ENCODE measurements around the gene ACAT2. TPM values are rescaled to one million over a fixed set of nuclear protein-coding genes. Genes with fewer than 3 reads are reported as not detected.
"Not testable (repeated sequence)": the region's sequence is repeated elsewhere in the genome, so short reads cannot be mapped to it uniquely, and the experiment has no call there.

The ACAT2 gene
- total RNA-seq, 1 donor from 2014 or later = 92.5 TPM

GRCh38 chr6:159746759-159747158 lies 15.1 kb upstream of the ACAT2 start:
- Histone ChIP-seq H3K4me2 (no peak overlapping the region), H3K9me3 (ENCODE audit: low read depth) (no peaks in the 10 kb centered on the region), H4K20me1 (ENCODE audit: low read depth) (peaks cover 60% of the 10 kb centered on the region), H3K27me3 (no peaks in the 10 kb centered on the region), H3K36me3 (peaks cover 61% of the 10 kb centered on the region), H3K79me2 (ENCODE audit: low read depth) (peaks cover 92% of the 10 kb centered on the region), H2AFZ (replicated peaks) (no peak overlapping the region), H3F3A (ENCODE audit: low read depth) (peaks cover 4% of the 10 kb centered on the region), H3K27ac (no peak overlapping the region), H3K4me3 (no peak overlapping the region), H3K9ac (no peak overlapping the region), H3K4me1 (no peaks in the 10 kb centered on the region)
- DNase-seq (ENCODE audit: low spot score) = no peak
- no peak overlapping the region for H3K27ac Mint-ChIP-seq
- peaks cover 40% of the 10 kb centered on the region for H3K36me3 Mint-ChIP-seq
- H3K4me1 Mint-ChIP-seq = no peaks in the 10 kb centered on the region
- H3K9me3 Mint-ChIP-seq = no peaks in the 10 kb centered on the region
- no peaks in the 10 kb centered on the region for H3K27me3 Mint-ChIP-seq (ENCODE audit: insufficient read depth, low read depth)
- no peak overlapping the region for H3K4me3 Mint-ChIP-seq
- TF ChIP-seq, protein P1, sequence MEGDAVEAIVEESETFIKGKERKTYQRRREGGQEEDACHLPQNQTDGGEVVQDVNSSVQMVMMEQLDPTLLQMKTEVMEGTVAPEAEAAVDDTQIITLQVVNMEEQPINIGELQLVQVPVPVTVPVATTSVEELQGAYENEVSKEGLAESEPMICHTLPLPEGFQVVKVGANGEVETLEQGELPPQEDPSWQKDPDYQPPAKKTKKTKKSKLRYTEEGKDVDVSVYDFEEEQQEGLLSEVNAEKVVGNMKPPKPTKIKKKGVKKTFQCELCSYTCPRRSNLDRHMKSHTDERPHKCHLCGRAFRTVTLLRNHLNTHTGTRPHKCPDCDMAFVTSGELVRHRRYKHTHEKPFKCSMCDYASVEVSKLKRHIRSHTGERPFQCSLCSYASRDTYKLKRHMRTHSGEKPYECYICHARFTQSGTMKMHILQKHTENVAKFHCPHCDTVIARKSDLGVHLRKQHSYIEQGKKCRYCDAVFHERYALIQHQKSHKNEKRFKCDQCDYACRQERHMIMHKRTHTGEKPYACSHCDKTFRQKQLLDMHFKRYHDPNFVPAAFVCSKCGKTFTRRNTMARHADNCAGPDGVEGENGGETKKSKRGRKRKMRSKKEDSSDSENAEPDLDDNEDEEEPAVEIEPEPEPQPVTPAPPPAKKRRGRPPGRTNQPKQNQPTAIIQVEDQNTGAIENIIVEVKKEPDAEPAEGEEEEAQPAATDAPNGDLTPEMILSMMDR (IDR thresholded peaks at IDR 0.05) = no peak
- TF ChIP-seq EZH2phosphoT487 (IDR thresholded peaks at IDR 0.05) (no peak), EZH2 (IDR thresholded peaks at IDR 0.05) (no peak)

GRCh38 chr6:159748127-159748526 lies 13.7 kb upstream of the ACAT2 start:
- peaks cover 92% of the 10 kb centered on the region for H3K79me2 ChIP-seq (ENCODE audit: low read depth)
- H3K9me3 ChIP-seq (ENCODE audit: low read depth); H3K4me2 ChIP-seq: not testable (repeated sequence)

DNA sequence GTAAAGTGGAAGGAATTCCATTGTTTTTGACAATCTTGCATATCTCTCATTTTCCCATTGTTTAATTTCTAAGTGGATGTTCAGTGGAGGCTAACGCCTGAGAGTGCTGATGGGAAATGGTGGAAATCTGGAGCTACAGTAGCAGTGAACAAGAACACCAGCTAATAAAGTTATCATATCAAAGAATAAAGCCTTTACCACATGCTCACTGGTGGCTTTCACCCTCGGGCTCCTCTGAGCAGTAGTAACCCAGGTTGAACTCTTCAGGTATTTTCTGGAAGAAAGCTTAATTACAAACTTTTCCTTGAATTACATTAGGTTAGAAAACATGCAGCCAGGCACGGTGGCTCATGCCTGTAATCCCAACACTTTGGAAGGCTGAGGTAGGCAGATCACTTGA lies 10.4 kb upstream of the ACAT2 start:
- TF ChIP-seq EZH2phosphoT487 (IDR thresholded peaks at IDR 0.05) = no peak
- TF ChIP-seq, protein P1 (IDR thresholded peaks at IDR 0.05) = no peak
- no peak for TF ChIP-seq EZH2 (IDR thresholded peaks at IDR 0.05)
- no peaks in the 10 kb centered on the region for H3K4me1 Mint-ChIP-seq

More at GRCh38 chr6:159748127-159748526, 13.7 kb upstream of the ACAT2 start:
- peaks cover 36% of the 10 kb centered on the region for H3K36me3 Mint-ChIP-seq
- Histone ChIP-seq H4K20me1 (ENCODE audit: low read depth) (peaks cover 51% of the 10 kb centered on the region), H3K36me3 (peaks cover 48% of the 10 kb centered on the region)
- H3K27ac Mint-ChIP-seq; DNase-seq (ENCODE audit: low spot score); H3K4me1 ChIP-seq; H3K4me3 ChIP-seq; H3K9ac ChIP-seq; H3K4me1 Mint-ChIP-seq; H3K4me3 Mint-ChIP-seq; H3K27me3 ChIP-seq; H2AFZ ChIP-seq (replicated peaks); H3K9me3 Mint-ChIP-seq; H3K27me3 Mint-ChIP-seq (ENCODE audit: insufficient read depth, low read depth); H3K27ac ChIP-seq; H3F3A ChIP-seq (ENCODE audit: low read depth): not testable (repeated sequence)

GRCh38 chr6:159753081-159753872 lies 8.6 kb upstream of the ACAT2 start:
- Histone ChIP-seq H3K9me3 (ENCODE audit: low read depth) (no peaks in the 10 kb centered on the region), H3K4me1 (no peaks in the 10 kb centered on the region), H3K27me3 (no peaks in the 10 kb centered on the region), H2AFZ (replicated peaks) (no peak overlapping the region), H3K9ac (no peak overlapping the region), H3K36me3 (peaks cover 35% of the 10 kb centered on the region), H3K79me2 (ENCODE audit: low read depth) (peaks cover 51% of the 10 kb centered on the region), H3K4me2 (no peak overlapping the region), H3F3A (ENCODE audit: low read depth) (peaks cover 52% of the 10 kb centered on the region), H3K27ac (no peak overlapping the region), H4K20me1 (ENCODE audit: low read depth) (peaks cover 15% of the 10 kb centered on the region), H3K4me3 (no peak overlapping the region)
- no peaks in the 10 kb centered on the region for H3K9me3 Mint-ChIP-seq
- peaks cover 41% of the 10 kb centered on the region for H3K36me3 Mint-ChIP-seq
- H3K27ac Mint-ChIP-seq = no peak overlapping the region
- H3K4me3 Mint-ChIP-seq = no peak overlapping the region
- H3K4me1 Mint-ChIP-seq = no peaks in the 10 kb centered on the region
- TF ChIP-seq EZH2 (IDR thresholded peaks at IDR 0.05) (no peak), EZH2phosphoT487 (IDR thresholded peaks at IDR 0.05) (no peak)
- TF ChIP-seq, protein P1 (IDR thresholded peaks at IDR 0.05) = no peak
- peaks cover 2% of the 10 kb centered on the region for H3K27me3 Mint-ChIP-seq (ENCODE audit: insufficient read depth, low read depth)
- DNase-seq (ENCODE audit: low spot score) = no peak

More for the DNA sequence above, 10.4 kb upstream of the ACAT2 start:
- H3K9me3 Mint-ChIP-seq = no peaks in the 10 kb centered on the region
- peaks cover 29% of the 10 kb centered on the region for H4K20me1 ChIP-seq (ENCODE audit: low read depth)
- H3K27me3 Mint-ChIP-seq (ENCODE audit: insufficient read depth, low read depth) = peaks cover 2% of the 10 kb centered on the region
- no peak overlapping the region for H3K27ac Mint-ChIP-seq
- peaks cover 35% of the 10 kb centered on the region for H3F3A ChIP-seq (ENCODE audit: low read depth)
- peaks cover 36% of the 10 kb centered on the region for H3K36me3 Mint-ChIP-seq
- H3K4me1 ChIP-seq = no peaks in the 10 kb centered on the region
- DNase-seq (ENCODE audit: low spot score) = no peak
- peaks cover 44% of the 10 kb centered on the region for H3K36me3 ChIP-seq
- H3K4me3 Mint-ChIP-seq = no peak overlapping the region
- H3K27me3 ChIP-seq = no peaks in the 10 kb centered on the region
- peaks cover 70% of the 10 kb centered on the region for H3K79me2 ChIP-seq (ENCODE audit: low read depth)
- no peak overlapping the region for H3K4me3 ChIP-seq
- H3K9me3 ChIP-seq (ENCODE audit: low read depth) = no peaks in the 10 kb centered on the region
- no peak overlapping the region for H3K27ac ChIP-seq
- no peak overlapping the region for H3K9ac ChIP-seq
- no peak overlapping the region for H2AFZ ChIP-seq (replicated peaks)
- no peak overlapping the region for H3K4me2 ChIP-seq
